ENCODE data around the gene HLA-DOB.

DNA sequence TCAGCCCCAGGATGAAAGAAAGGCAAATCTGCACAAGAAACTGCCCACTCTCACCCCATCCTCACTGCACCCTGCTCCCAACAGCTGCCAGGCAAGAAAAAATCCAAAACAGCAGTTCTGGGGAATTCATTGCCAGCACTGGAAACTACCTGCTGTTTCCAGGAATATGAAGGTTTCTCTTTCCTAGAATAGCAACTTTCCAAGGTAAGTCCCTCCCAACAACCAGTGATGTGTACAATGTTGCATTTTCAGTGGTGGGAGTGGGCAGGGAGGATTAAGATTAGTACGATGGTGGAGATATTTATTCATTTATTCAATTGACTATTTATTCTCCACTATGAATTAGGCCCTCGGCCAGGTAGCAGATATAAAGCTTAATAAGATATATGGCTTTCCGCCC lies 10.2 kb upstream of the HLA-DOB start:
- TF ChIP-seq ZNF274 (IDR thresholded peaks at IDR 0.05; ENCODE audit: low read depth, low read length), result no peak
- TF ChIP-seq YY1 (IDR thresholded peaks at IDR 0.05; ENCODE audit: insufficient read depth, insufficient read length), result no peak
